Parathyroid adenoma (tissue), 2 donors: ENCODE measurements around the gene PRPF8.

ENCODE experiments used
- H2AFZ ChIP-seq: fragments of 300-600 bp; sonication (generic); one replicate; pipeline ENCODE4 v1.7.0; 2017; ENCODE audit warnings: antibody characterized with exemption, mild to moderate bottlenecking
- H3K27ac ChIP-seq: fragments of 300-600 bp; sonication (generic); one replicate; pipeline ENCODE4 v1.7.0; 2017
- H3K27me3 ChIP-seq: fragments of 300-600 bp; sonication (generic); one replicate; pipeline ENCODE4 v1.7.0; 2017; ENCODE audit warnings: low read length; ENCODE audit not compliant: control insufficient read depth, insufficient read depth
- H3K36me3 ChIP-seq: fragments of 300-600 bp; sonication (generic); one replicate; pipeline ENCODE4 v1.7.0; 2017; ENCODE audit warnings: low read length; ENCODE audit not compliant: control insufficient read depth, insufficient read depth
- H3K4me1 ChIP-seq: fragments of 300-600 bp; sonication (generic); one replicate; pipeline ENCODE4 v1.7.0; 2017; ENCODE audit warnings: control low read depth
- H3K4me2 ChIP-seq: fragments of 300-600 bp; sonication (generic); one replicate; pipeline ENCODE4 v1.7.0; 2017; ENCODE audit warnings: low read length
- H3K4me3 ChIP-seq: fragments of 300-600 bp; sonication (generic); one replicate; pipeline ENCODE4 v1.7.0; 2017; ENCODE audit warnings: low read depth, low read length
- H3K79me2 ChIP-seq: fragments of 300-600 bp; sonication (generic); one replicate; pipeline ENCODE4 v1.7.0; 2017; ENCODE audit warnings: control low read depth
- H3K9ac ChIP-seq: fragments of 300-600 bp; sonication (generic); one replicate; pipeline ENCODE4 v1.7.0; 2017; ENCODE audit warnings: mild to moderate bottlenecking
- H3K9me3 ChIP-seq: fragments of 300-600 bp; sonication (generic); one replicate; pipeline ENCODE4 v1.7.0; 2017; ENCODE audit warnings: low read length; ENCODE audit not compliant: control insufficient read depth
- CTCF ChIP-seq: fragments of 300-600 bp; sonication (generic); IDR thresholded peaks from one replicate; pipeline ENCODE4 v1.7.0; 2017; ENCODE audit warnings: antibody characterized with exemption, mild to moderate bottlenecking
- donor health status: primary hyperparathyroidism.

PRPF8 gene

GRCh38 chr17:1731194-1731506 is 46.5 kb upstream of the PRPF8 start:
- no peaks in the 10 kb centered on the region for H3K4me1 ChIP-seq
- H3K4me3 ChIP-seq, result no peak overlapping the region
- H3K4me2 ChIP-seq, result no peak overlapping the region
- H3K27me3 ChIP-seq, result no peaks in the 10 kb centered on the region
- H3K79me2 ChIP-seq, result no peaks in the 10 kb centered on the region
- H3K9me3 ChIP-seq, result no peaks in the 10 kb centered on the region
- TF ChIP-seq CTCF, result no peak
- H2AFZ ChIP-seq, result no peak overlapping the region
- peak overlapping the region; percentile 56 for H3K27ac ChIP-seq
- no peaks in the 10 kb centered on the region for H3K36me3 ChIP-seq
- H3K9ac ChIP-seq, result no peak overlapping the region

- H3K79me2 ChIP-seq, result no peaks in the 10 kb centered on the region
- H3K4me2 ChIP-seq, result no peak overlapping the region
- H3K27ac ChIP-seq, result peak overlapping the region; percentile 56
- H3K9ac ChIP-seq, result no peak overlapping the region
- no peaks in the 10 kb centered on the region for H3K4me1 ChIP-seq
- no peak for TF ChIP-seq CTCF
- no peaks in the 10 kb centered on the region for H3K36me3 ChIP-seq
- no peak overlapping the region for H3K4me3 ChIP-seq
- no peak overlapping the region for H2AFZ ChIP-seq
- H3K27me3 ChIP-seq, result no peaks in the 10 kb centered on the region
- H3K9me3 ChIP-seq, result no peaks in the 10 kb centered on the region
These were observed 45.9 kb upstream of the PRPF8 start for GRCh38 chr17:1730326-1731193.

- no peaks in the 10 kb centered on the region for H3K36me3 ChIP-seq
- no peaks in the 10 kb centered on the region for H3K79me2 ChIP-seq
- TF ChIP-seq CTCF, result no peak
- no peaks in the 10 kb centered on the region for H3K4me1 ChIP-seq
- no peak overlapping the region for H3K4me3 ChIP-seq
- no peaks in the 10 kb centered on the region for H3K9me3 ChIP-seq
- H3K27ac ChIP-seq, result no peak overlapping the region
- H3K9ac ChIP-seq, result no peak overlapping the region
- H3K27me3 ChIP-seq, result no peaks in the 10 kb centered on the region
- no peak overlapping the region for H2AFZ ChIP-seq
- H3K4me2 ChIP-seq, result no peak overlapping the region
These were observed 45.3 kb upstream of the PRPF8 start for GRCh38 chr17:1729966-1730325.

GRCh38 chr17:1727876-1728630 is 43.4 kb upstream of the PRPF8 start:
- no peak overlapping the region for H3K4me3 ChIP-seq
- no peaks in the 10 kb centered on the region for H3K79me2 ChIP-seq
- TF ChIP-seq CTCF, result no peak
- no peak overlapping the region for H3K27ac ChIP-seq
- no peaks in the 10 kb centered on the region for H3K27me3 ChIP-seq
- no peaks in the 10 kb centered on the region for H3K4me1 ChIP-seq
- H3K4me2 ChIP-seq, result no peak overlapping the region
- H3K9me3 ChIP-seq, result no peaks in the 10 kb centered on the region
- no peaks in the 10 kb centered on the region for H3K36me3 ChIP-seq
- no peak overlapping the region for H2AFZ ChIP-seq
- H3K9ac ChIP-seq, result no peak overlapping the region
